ENCODE results near the gene FASTKD3.

The FASTKD3 gene

GRCh38 chr5:7908317-7908716, 39.5 kb upstream of the FASTKD3 start:
- Histone ChIP-seq H3K27me3 (replicated peaks; ENCODE audit: control insufficient read depth, insufficient read depth, low read length) (no peaks in the 10 kb centered on the region), H3K36me3 (ENCODE audit: control insufficient read depth, insufficient read depth, low read length) (peaks cover 3% of the 10 kb centered on the region), H3K4me3 (replicated peaks; ENCODE audit: low read depth, low read length) (no peak overlapping the region)
- TF ChIP-seq CTCF (IDR thresholded peaks at IDR 0.05; ENCODE audit: insufficient read depth, low read length, poor library complexity, severe bottlenecking): no peak
- DNase-seq (ENCODE audit: extremely low read depth, insufficient read length): no peak

GRCh38 chr5:7907612-7908011, 38.8 kb upstream of the FASTKD3 start:
- Histone ChIP-seq H3K4me3 (replicated peaks; ENCODE audit: low read depth, low read length) (no peak overlapping the region), H3K27me3 (replicated peaks; ENCODE audit: control insufficient read depth, insufficient read depth, low read length) (no peaks in the 10 kb centered on the region), H3K36me3 (ENCODE audit: control insufficient read depth, insufficient read depth, low read length) (peaks cover 3% of the 10 kb centered on the region)
- no peak for DNase-seq (ENCODE audit: extremely low read depth, insufficient read length)
- TF ChIP-seq CTCF (IDR thresholded peaks at IDR 0.05; ENCODE audit: insufficient read depth, low read length, poor library complexity, severe bottlenecking): no peak

- H3K36me3 ChIP-seq (ENCODE audit: control insufficient read depth, insufficient read depth, low read length): peaks cover 8% of the 10 kb centered on the region
- TF ChIP-seq CTCF (IDR thresholded peaks at IDR 0.05; ENCODE audit: insufficient read depth, low read length, poor library complexity, severe bottlenecking): no peak
- no peak overlapping the region for H3K4me3 ChIP-seq (replicated peaks; ENCODE audit: low read depth, low read length)
- DNase-seq (ENCODE audit: extremely low read depth, insufficient read length): no peak
- no peaks in the 10 kb centered on the region for H3K27me3 ChIP-seq (replicated peaks; ENCODE audit: control insufficient read depth, insufficient read depth, low read length)
Measured at GRCh38 chr5:7904170-7904569, 35.3 kb upstream of the FASTKD3 start.

GRCh38 chr5:7902666-7903625, 34.1 kb upstream of the FASTKD3 start:
- DNase-seq (ENCODE audit: extremely low read depth, insufficient read length): no peak
- Histone ChIP-seq H3K36me3 (ENCODE audit: control insufficient read depth, insufficient read depth, low read length) (peaks cover 11% of the 10 kb centered on the region), H3K4me3 (replicated peaks; ENCODE audit: low read depth, low read length) (no peak overlapping the region), H3K27me3 (replicated peaks; ENCODE audit: control insufficient read depth, insufficient read depth, low read length) (no peaks in the 10 kb centered on the region)
- TF ChIP-seq CTCF (IDR thresholded peaks at IDR 0.05; ENCODE audit: insufficient read depth, low read length, poor library complexity, severe bottlenecking): no peak

- TF ChIP-seq CTCF (IDR thresholded peaks at IDR 0.05; ENCODE audit: insufficient read depth, low read length, poor library complexity, severe bottlenecking): no peak
- Histone ChIP-seq H3K27me3 (replicated peaks; ENCODE audit: control insufficient read depth, insufficient read depth, low read length) (no peaks in the 10 kb centered on the region), H3K36me3 (ENCODE audit: control insufficient read depth, insufficient read depth, low read length) (peaks cover 11% of the 10 kb centered on the region), H3K4me3 (replicated peaks; ENCODE audit: low read depth, low read length) (no peak overlapping the region)
- no peak for DNase-seq (ENCODE audit: extremely low read depth, insufficient read length)
Measured at GRCh38 chr5:7902201-7902600, 33.4 kb upstream of the FASTKD3 start.
